ENCODE results near the gene FAM174B. TPM values are rescaled to one million over a fixed set of nuclear protein-coding genes. Genes with fewer than 3 reads are reported as not detected.

Gene FAM174B
- total RNA-seq, 1 experiment from 2014 or later, result 0.05 TPM

Other genes starting within 250 kb of the FAM174B start
- gene CHD2, start 244.5 kb upstream of the FAM174B start, total RNA-seq (2014; rRNA removed; shearing (Covaris generic)), result 37.6 and 43.7 TPM in 2 replicates

All from SJSA1 (cell line).